ENCODE results near the gene RPL37A.
A peak's percentile ranks its signal among the peaks of the same experiment; 100 is the strongest.

Gene RPL37A

DNA sequence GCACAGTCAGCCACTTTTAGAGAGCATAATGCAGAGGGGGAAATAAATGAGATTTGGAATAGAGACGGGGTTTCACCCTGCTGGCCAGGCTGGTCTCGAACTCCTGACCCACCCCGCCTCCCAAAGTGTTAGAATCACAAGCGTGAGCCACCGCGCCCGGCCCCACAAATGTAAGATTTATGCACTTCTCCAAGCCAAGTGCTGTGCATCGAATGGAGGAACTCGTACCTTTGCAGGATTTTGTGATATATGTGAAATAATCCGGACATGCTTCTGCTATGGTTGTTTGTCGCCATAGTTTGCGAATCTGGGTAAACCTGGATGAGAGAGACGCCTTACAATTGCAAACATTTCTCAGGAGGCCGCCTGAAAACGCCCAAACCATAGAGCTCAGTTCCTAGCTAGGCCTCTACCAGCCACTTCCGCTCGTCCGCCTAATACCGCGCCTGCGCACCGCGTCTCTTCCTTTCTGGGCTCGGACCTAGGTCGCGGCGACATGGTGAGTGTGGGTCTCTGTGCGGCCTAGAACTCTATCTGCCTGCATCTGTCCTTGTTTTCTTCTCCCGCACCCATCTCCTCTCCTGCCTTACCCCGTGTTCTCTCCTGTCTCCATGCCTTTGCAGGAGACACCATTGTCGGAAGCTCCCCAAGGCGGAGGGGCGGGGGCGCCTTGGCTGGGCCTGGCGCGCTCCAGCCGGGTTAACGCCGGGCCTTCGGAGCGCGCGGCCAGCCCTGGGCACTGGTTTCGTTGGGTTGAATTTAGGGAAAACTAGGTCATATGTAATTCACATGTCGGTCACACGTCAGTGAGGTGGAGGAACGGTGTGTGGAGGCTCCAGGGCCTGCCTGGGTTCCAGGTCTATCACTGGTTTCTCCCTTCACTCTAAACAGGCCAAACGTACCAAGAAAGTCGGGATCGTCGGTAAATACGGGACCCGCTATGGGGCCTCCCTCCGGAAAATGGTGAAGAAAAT is at the start of gene RPL37A:
RPL37A (plus strand) TSS at position 466 of the 974 bp plus-strand sequence; CDS start at position 497, 31 bp downstream.
- DNase-seq (ENCODE audit: low read depth, low spot score), result peak; percentile 87

DNA sequence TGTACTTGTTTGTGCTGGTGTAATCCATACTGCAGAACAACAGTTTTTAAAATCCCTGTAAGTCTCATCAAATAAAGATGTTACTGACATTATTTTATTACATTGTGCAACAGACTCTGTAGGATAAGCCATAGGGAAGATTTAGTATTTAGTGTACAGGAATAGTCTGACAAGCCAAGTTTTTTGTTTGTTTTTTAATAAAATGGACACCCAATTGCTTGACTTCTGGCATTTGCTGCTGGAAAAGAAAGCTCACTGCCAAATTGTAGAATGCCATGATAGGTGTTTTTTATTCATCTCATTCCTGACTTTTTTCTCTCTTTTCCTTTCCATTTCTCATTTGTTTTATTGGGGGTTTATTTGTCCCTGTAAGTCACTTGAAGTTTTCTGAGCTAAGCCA is 48.3 kb upstream of the RPL37A start:
- DNase-seq (ENCODE audit: low read depth, low spot score), result no peak

DNA sequence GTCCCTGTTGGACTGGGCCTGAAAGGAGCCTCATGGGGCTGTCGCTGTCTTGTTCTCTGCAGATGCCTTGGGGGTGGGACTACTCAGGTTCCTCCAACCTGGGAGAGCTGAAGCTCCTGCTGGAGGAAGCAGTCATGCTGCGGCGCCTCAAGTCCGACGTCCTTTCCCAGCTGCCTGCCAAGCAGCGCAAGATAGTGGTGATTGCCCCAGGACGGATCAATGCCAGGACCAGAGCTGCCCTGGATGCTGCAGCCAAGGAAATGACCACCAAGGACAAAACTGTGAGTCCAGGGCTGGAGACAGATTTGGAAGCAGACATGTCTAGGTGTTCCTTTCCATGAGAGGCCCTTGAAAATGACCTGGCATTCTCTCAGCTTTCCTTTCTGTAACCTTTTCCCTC is 47.9 kb upstream of the RPL37A start:
- DNase-seq (ENCODE audit: low read depth, low spot score), result no peak

DNA sequence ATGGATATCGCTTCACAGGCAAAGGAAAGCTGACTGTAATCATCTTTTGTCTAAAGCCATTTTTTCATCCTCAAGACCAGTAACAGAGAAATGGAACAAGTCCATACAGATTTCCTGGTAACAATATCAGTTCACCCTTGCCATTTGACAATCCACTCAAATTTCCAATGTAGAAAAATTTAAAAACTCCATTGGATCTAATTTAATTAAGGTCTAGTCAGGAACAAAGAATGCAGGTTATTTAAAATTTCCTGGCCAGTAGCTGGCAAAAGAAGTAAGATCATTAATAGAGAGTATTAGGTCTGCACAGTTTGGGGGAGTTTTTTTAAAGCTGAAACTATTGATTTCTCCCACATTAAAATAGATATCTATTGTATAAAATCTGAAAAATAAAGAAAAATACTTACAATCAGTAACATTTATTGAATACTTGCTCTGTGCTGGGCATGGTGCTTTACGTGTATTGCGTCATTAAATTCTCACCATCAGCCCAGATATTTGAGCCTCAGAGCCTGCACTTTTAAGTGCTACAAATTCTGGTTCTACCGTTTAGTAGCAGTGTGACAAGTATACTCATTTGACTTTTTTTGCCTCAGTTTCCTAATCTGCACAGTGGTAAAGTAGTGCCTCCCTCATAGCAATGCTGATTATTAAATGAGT is 44.6 kb upstream of the RPL37A start:
- DNase-seq (ENCODE audit: low read depth, low spot score), result no peak

DNA sequence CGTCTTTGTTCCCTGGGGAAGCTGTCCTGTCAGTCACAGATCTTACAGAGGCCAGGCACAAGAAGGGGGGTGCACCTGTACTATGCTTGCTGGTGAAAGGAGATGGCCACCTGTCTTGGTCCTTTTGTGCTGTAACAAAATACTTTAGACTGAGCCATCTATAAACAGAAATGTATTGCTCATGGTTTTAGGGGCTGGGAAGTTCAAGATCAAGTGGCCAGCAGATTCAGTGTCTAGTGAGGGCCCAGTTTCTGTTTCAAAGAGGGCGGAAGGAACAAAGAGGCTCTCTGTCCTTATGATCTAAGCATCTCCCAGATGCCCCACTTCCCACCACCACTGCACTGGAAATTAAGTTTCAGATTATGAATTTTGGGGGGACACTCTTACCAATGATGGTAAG is 35.5 kb upstream of the RPL37A start:
- no peak for DNase-seq (ENCODE audit: low read depth, low spot score)

DNA sequence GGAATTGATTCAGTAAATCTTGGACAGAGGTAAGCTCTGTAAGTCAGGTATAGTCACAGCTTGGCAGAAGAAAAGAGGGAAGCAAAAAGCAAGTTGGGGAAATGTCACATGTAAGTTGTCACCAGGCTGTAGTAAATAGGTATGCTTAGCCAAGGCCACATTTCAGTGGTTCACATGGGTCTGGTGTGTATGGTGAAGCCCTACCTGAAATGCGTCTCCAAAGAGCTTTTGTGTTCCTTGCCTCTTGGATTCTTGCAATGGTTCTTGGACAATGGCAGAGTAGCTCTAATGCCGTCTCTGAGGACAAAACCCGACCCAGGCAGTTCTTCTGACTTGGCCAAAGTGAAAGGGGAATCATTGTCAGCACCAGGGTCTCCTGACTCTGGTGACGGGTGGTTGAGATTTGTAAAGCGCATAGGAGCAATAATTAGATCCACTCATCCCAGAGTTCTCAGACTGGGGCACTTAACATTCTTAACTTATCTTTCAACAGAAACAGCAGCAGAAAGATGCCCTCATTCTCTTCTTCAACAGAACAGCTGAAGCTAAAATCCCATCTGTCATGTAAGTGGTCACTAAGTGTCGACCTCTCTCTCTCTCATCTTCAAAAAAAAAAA is 34.4 kb upstream of the RPL37A start:
- no peak for DNase-seq (ENCODE audit: low read depth, low spot score)

DNA sequence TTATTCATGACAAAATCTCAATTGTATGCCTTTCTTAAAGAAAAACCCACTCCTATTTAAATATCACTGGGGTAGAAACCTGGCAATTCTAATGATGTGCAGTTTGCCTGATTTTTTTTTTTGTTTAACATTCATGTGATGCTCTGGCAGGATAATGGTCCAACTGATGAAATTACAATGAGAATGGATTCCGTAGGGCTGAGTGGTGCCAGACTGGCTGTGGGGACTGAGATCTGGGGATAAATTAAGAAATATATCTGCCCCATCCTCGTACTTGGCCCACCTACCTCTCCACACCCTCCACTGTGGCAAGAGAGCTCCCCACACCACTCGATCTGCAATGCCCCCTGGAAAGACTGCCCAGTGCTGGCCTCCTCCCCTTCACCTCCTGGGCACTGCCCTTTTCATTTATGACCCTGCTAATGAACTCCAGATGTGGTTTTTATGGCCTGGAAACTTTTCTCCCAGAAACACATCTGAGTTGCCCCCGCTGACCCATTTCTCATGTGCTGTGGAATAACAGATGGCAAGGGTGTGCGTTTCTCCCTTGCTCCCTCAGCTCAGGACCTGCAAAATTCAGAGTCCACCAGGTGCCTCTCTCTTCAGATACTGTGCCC is 33.0 kb upstream of the RPL37A start:
- no peak for DNase-seq (ENCODE audit: low read depth, low spot score)

DNA sequence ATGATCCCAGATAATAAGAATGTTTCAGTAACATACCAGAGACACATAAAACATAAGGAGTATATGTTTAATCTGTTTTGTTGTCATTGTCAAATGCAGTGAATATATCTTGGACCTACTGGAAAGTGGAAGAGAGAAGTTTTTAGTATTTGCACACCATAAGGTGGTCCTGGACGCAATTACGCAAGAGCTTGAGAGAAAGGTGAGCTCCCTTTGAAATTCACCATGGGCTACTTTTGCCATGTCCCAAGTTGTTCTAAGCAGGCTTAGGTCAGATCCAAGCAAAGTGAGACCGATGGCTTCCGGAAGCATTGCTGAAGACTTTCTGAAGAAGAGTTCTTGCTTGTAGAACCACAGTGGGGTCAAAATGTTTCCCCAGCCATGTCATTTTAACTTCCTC is 30.8 kb upstream of the RPL37A start:
- no peak for DNase-seq (ENCODE audit: low read depth, low spot score)

DNA sequence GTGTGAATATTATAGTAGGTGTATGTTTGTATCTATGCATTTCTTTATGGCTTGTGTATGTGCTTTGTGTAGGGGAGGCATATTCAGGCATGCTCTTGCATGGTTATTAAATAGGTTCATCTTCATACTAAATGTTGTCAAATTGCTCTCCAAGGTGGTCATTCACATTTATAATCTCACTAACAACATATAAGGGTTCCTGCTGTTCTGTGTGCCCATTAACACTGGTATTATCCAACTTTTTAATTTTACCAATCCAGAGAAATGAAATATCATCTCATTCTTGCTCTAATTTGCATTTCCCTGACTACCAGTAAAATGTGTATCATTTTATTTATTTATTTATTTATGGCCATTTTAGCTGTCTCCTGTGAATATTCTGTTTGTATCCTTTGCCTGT is 29.0 kb upstream of the RPL37A start:
- no peak for DNase-seq (ENCODE audit: low read depth, low spot score)

DNA sequence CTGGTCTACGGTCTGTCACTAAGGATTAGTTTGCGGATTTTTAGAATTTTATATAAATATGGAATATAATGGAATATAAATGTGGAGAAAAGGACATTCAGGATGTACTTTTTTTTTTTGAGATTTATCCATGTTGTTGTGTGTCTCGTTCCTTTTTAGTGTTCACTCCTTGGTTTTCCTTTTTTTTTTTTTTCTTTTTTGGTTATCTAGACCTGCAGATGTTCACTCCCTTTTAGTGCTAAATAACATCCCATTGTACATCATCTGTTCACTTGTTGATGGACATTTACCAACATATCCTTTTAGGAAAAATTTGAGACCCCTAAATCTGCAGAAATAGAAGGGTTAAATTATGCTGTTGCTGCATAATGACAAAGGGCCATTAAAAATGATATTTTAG is 25.5 kb upstream of the RPL37A start:
- no peak for DNase-seq (ENCODE audit: low read depth, low spot score)

DNA sequence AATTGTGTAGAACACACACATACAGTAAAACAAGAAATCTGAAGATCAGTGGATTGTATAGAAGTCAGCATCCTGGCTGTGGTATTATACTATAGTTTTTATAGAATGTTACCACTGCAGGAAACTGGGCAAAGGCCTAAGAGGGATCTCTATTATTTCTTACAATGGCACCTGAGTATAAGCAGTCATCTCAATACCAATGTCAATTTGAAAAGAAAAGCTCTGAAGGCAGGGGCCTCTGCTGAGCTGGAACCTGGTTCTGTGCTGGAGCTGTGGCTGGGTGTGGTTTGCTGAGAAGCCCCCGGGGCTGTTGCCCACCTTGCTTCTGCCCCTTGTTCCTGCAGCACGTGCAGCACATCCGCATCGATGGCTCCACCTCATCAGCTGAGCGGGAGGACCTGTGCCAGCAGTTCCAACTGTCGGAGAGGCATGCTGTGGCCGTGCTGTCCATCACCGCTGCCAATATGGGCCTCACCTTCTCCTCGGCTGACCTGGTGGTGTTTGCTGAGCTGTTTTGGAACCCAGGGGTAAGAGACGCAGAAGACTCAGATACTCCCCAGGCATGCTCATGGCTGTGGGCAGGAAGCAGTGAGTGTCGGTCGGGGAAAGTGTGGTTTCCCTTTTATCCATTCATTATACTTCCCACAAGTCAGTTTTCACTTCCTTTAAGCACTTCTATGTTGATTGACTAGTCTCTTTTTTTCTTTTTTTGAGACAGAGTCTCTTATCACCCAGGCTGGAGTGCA is 23.5 kb upstream of the RPL37A start:
- no peak for DNase-seq (ENCODE audit: low read depth, low spot score)

DNA sequence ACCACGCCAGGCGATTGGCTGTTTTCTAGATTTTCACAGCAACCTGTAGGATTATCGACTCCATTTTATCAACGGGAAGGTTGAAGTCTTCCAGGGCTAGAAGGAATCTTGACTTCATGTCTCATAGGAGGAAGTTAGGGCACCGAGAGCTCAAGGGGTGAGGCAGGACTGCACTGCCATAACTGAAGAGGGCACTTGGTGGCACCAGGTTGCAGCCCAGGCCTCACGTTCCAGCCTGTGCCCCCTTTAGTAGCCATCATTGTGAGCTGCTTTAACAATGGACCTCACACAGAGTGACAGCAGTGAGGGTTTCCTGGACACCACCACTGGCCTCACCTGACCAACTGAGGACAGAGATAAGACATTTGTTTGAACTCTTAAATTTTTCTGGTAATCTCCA is 22.9 kb upstream of the RPL37A start:
- no peak for DNase-seq (ENCODE audit: low read depth, low spot score)

DNA sequence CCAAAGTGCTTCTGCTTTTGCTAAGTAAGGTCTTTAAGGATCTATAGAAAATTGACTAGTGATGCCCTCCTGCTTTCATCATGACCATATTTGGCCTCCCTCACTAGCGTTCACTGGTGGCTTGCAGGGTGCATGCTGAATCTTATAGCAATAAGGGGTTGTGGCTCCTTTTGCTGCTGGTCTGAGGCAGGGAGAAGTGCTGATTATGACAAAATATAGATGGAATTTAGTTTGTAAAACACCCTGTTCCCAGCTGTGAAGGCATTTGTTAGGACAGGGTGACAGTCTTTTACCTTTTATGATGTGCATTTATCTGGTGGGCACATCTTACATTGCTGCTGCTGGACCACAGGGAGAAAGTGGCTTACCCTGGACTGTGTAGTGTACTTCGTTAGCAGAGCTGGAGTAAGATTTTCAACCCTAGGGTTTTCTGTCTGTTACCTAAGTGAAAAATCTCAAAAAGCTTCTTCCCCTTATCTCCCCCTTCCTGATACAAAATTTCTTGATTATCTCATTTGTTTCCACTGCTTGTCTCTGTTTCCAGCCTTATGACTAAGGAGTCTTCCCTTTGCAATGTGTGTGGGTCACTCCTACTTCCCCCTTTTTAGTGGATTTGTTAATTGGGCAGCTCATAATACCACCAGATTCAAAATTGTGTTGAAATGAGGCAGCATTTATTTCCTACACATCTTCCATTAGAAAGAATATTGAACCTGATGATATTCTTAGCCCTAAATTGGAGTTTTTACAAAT is 21.2 kb upstream of the RPL37A start:
- no peak for DNase-seq (ENCODE audit: low read depth, low spot score)

DNA sequence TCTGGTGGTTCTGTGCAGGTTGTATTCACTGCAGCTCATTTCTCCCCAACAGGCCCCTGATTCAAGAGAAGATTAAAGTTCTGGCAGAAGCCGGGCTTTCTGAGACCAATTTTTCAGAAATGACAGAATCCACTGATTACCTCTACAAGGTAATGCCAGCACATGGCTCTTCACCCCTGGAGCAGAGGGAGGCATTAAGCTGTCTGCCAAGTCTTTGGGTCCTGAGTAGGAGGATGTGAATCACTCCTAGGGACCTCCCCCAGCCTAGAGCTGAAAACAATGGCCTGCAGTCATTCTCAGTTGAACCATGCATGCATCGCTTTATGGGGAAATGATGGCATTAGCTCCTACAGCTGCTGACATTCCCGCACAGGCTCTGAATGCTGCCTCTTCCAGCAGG is 20.5 kb upstream of the RPL37A start:
- DNase-seq (ENCODE audit: low read depth, low spot score), result no peak

DNA sequence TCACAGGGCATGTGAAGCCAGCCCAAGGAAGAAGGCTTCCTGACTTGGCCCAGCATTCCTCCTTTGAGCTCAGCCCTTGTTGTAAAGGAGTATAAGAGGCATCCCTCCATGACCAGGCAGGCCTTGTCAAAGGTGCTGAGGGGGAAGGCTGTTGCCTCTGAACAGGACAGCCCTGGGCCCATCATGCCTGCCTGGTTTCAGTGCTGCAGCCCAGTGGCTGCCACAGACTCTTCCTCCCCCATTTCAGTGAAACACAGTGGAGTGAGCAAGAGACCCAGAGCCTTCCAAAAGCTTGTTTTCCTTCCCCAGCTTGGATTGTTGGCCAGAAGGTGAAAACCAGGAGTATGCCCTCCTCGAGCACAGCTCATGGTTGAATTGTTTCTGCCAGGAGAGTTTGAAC is 19.9 kb upstream of the RPL37A start:
- DNase-seq (ENCODE audit: low read depth, low spot score), result no peak

DNA sequence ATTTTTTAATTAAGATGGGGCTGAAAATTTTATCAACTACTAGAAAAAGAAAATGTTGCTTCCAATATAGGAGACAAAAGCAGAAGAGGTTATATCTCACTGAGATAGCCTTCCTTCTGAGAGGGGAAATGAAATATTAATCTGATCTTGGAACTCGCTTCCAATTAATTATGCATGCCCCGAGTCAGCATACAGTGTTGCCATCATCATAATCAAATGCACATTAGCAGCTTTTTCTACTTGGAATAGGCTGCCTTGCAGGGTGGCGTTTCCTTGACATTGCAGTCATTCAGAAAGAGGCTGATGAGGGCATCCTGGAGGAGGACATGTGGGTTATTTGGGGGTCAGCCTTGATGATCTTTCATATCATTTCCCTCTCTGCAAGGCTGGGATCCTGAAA is 18.4 kb upstream of the RPL37A start:
- no peak for DNase-seq (ENCODE audit: low read depth, low spot score)

DNA sequence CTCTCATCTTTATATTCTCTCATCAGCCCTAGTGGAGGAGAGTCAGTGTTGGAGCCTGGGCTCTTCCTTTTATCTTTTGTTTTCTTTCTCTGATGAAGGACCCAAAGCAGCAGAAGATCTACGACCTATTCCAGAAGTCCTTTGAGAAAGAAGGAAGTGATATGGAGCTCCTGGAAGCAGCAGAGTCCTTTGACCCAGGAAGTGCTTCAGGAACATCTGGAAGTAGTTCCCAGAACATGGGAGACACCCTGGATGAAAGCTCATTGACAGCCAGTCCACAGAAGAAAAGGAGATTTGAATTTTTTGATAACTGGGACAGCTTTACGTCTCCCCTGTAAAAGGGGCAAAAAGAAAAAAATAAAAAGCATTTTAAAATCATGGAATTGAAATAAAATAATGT is 16.0 kb upstream of the RPL37A start:
- DNase-seq (ENCODE audit: low read depth, low spot score), result no peak

DNA sequence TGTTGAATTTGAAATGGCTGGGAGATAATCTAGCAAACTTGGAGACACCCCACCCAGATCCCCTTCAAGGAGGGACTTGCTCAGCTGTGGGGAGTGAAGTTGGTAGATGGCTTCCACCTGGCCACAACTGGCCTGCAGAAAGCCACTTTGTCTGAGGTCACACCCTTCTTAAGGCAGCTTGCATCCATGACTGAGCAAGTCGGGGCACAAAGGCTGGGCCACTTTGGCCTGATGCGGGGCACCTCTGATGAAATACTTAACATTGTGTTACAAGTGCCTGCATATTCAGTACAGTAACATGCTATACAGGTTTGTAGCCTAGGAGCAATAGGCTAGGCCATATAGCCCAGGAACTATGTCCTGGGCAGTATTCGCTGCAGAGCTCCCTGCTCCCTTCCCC is 13.4 kb upstream of the RPL37A start:
- no peak for DNase-seq (ENCODE audit: low read depth, low spot score)

DNA sequence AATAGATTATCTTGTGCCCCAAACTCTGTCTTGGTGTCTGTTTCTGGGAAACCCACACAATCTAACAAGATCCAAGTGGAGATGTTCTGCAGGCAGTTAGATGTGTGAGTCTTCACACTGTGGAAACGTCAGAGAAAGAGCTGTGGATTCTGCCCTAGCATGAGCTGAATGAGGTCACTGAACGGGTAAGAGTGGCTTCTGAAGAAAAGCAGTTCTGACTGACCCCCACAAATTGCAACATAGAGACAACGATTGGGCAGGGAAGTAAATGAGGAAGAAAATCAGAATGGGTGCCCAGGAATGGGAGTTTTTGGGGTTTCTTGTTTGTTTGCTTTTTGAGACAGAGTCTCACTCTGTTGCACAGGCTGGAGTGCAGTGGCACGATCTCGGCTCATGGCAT is 12.9 kb upstream of the RPL37A start:
- DNase-seq (ENCODE audit: low read depth, low spot score), result no peak

DNA sequence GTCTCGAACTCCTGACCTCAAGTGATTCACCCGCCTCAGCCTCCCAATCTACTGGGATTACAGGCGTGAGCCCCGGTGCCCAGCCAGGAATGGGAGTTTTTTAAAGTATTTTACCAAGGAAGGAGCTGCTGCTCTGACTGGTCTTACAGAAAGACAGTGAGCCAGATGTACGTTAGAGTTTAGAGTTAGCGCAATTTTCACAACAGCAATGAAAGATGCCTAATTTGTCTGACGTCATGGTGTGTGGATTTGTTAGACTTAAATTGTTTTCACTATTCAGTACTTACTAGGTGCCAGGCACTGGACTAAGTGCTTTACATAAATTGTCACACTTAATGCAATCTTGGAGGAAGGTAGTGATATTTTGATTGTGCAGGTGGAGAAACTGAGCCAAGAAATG is 12.4 kb upstream of the RPL37A start:
- no peak for DNase-seq (ENCODE audit: low read depth, low spot score)

DNA sequence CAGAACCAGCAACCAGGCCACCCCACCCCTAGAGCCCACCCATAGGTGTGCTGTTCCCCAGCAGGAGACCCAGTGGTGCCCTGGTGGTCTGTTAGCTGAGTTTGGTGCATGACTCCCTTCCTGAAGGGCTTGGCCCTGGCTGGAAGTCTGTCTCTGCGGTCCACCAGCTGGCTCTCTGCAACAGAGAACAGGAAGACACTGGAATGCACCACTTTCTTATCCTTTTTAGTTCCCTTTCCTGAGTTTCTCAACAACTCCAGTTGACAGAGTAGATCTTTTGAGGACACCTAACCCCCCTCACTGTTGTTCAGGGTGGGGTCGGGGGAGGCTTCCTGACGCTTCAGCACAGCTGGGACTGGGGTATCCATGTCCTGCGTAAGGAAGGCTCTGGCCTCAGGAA is 11.9 kb upstream of the RPL37A start:
- no peak for DNase-seq (ENCODE audit: low read depth, low spot score)

Data from iPS DF 19.7 (cell line).